HepG2 (cell line): Measurements from ENCODE around the gene CRB1. TPM values are rescaled to one million over a fixed set of nuclear protein-coding genes. Genes with fewer than 3 reads are reported as not detected.

Experiments used
- ATAC-seq: fragments of 200-7000 bp; cut with Tn5 transposase; 3 replicates; pipeline ENCODE4 v1.9.1; 2020; ENCODE audit warnings: mild to moderate bottlenecking, moderate library complexity
- BruUV-seq: library from RNA; stranded (reverse); fragments of 400-500 nt; replicated peaks from 2 replicates; lab custom pipeline; 2021; lab: Mats Ljungman, UMichigan
- CTCF ChIA-PET: fragments of 300-600 bp; formaldehyde crosslinking; extraction: SDS; loops from one replicate; lab custom pipeline; 2021; ENCODE audit warnings: low total read pairs, inconsistent platforms, low intra/inter-chr PET ratio; lab: Yijun Ruan, JAX
- POLR2A ChIA-PET: fragments of 350-600 bp; sonication (Branson Sonifier 250); formaldehyde crosslinking; loops from one replicate; lab custom pipeline; 2020; ENCODE audit warnings: antibody characterized with exemption, inconsistent platforms; lab: Yijun Ruan, JAX
- DNase-seq: peaks from one replicate; pipeline ENCODE4 v3.0.0-alpha.2; 2015; ENCODE audit warnings: low spot score
- FAIRE-seq: peaks from 3 replicates; lab custom pipeline; 2011; peaks lifted over from hg19 to GRCh38; lab: Jason Lieb, UNC
- H2AFZ ChIP-seq: one replicate; pipeline ENCODE4 v1.6.1; 2011; ENCODE audit warnings: low read length, inconsistent platforms
- H3K27ac ChIP-seq: fragments of 300-600 bp; 3 replicates; pipeline ENCODE4 v1.8.0; 2011; ENCODE audit warnings: mixed run types, mild to moderate bottlenecking, mixed read lengths, low read length, inconsistent platforms; ENCODE audit not compliant: insufficient read depth; ENCODE audit errors: extremely low read length
- H3K27me3 ChIP-seq, 2 experiments: fragments of 200-600 bp in 1 of 2; 2 replicates in 1 of 2; 3 replicates in 1 of 2; pipeline versions ENCODE4 v1.6.0 to v1.8.0; 2011; ENCODE audit warnings: low read length in 2 of 2, mild to moderate bottlenecking in 2 of 2, moderate library complexity in 2 of 2, inconsistent platforms in 1 of 2; ENCODE audit not compliant: insufficient read depth in 2 of 2, control insufficient read depth in 1 of 2
- H3K36me3 ChIP-seq, 2 experiments: fragments of 200-600 bp in 1 of 2; replicated peaks in 1 of 2; 2 replicates in 1 of 2; 3 replicates in 1 of 2; pipeline versions ENCODE4 v1.5.1 to v1.8.0; 2011; ENCODE audit warnings: low read length in 2 of 2, inconsistent platforms in 1 of 2; ENCODE audit not compliant: insufficient read depth in 2 of 2, control insufficient read depth in 1 of 2
- H3K4me1 ChIP-seq: 2 replicates; pipeline ENCODE4 v1.5.1; 2012; ENCODE audit warnings: low read length, inconsistent platforms; ENCODE audit not compliant: insufficient read depth
- H3K4me2 ChIP-seq: 2 replicates; pipeline ENCODE4 v1.6.0; 2011; ENCODE audit warnings: low read depth, low read length, inconsistent platforms
- H3K4me3 ChIP-seq, 3 experiments: fragments of 200-600 bp in 1 of 3; sonication (generic), shearing (Covaris generic) in 1 of 3; replicated peaks in 1 of 3; 2 replicates each; pipeline ENCODE4 v1.5.1; 2011 to 2016; ENCODE audit warnings: low read length in 3 of 3, inconsistent platforms in 2 of 3, low read depth in 2 of 3, mild to moderate bottlenecking in 2 of 3, control low read depth in 1 of 3, mixed read lengths in 1 of 3; ENCODE audit not compliant: insufficient read depth in 1 of 3
- H3K79me2 ChIP-seq: one replicate; pipeline ENCODE4 v1.6.1; 2011; ENCODE audit warnings: low read length, inconsistent platforms; ENCODE audit not compliant: insufficient read depth
- H3K9ac ChIP-seq: 2 replicates; pipeline ENCODE4 v1.6.0; 2011; ENCODE audit warnings: mild to moderate bottlenecking, low read depth, low read length, inconsistent platforms; ENCODE audit not compliant: insufficient read depth
- H3K9me3 ChIP-seq: 2 replicates; pipeline ENCODE4 v1.5.1; 2012; ENCODE audit warnings: mild to moderate bottlenecking, low read length
- H4K20me1 ChIP-seq: 2 replicates; pipeline ENCODE4 v1.6.0; 2011; ENCODE audit warnings: inconsistent platforms, mild to moderate bottlenecking, low read length, moderate library complexity; ENCODE audit not compliant: insufficient read depth
- ARNTL ChIP-seq: sonication (generic); formaldehyde crosslinking; IDR thresholded peaks from 2 replicates; pipeline ENCODE4 v1.4.0; 2020; ENCODE audit warnings: mild to moderate bottlenecking, missing genetic modification reagents
- FOXO4 ChIP-seq: sonication (generic); formaldehyde crosslinking; conservative IDR thresholded peaks from 2 replicates; pipeline ENCODE4 v1.8.1; 2023; ENCODE audit warnings: missing genetic modification reagents
- HMG20A ChIP-seq: IDR thresholded peaks from 2 replicates; pipeline ENCODE4 v1.6.1; 2016; ENCODE audit warnings: borderline replicate concordance
- NCOA1 ChIP-seq: sonication (generic); formaldehyde crosslinking; IDR thresholded peaks from 2 replicates; pipeline ENCODE4 v1.9.0; 2021; ENCODE audit warnings: missing genetic modification reagents
- RARA ChIP-seq: IDR thresholded peaks from 2 replicates; pipeline ENCODE4 v1.6.1; 2016; ENCODE audit warnings: missing genetic modification reagents, missing compliant biosample characterization
- SP4 ChIP-seq: sonication (generic); formaldehyde crosslinking; IDR thresholded peaks from 2 replicates; pipeline ENCODE4 v1.8.1; 2023; ENCODE audit warnings: mild to moderate bottlenecking, missing genetic modification reagents
- SP5 ChIP-seq: IDR thresholded peaks from 2 replicates; pipeline ENCODE4 v1.6.1; 2016; ENCODE audit warnings: low read depth, borderline replicate concordance
- TRIM22 ChIP-seq: fragments of 450-650 bp; IDR thresholded peaks from 2 replicates; pipeline ENCODE4 v1.6.1; 2017
- ZBTB1 ChIP-seq: sonication (generic); formaldehyde crosslinking; IDR thresholded peaks from 2 replicates; pipeline ENCODE4 v1.4.0; 2020; ENCODE audit warnings: missing genetic modification reagents, borderline replicate concordance
- ZNF598 ChIP-seq: sonication (generic); formaldehyde crosslinking; IDR thresholded peaks from 2 replicates; pipeline ENCODE4 v1.5.1; 2020; ENCODE audit warnings: mild to moderate bottlenecking, missing genetic modification reagents, borderline replicate concordance
- ZNF713 ChIP-seq: sonication (generic); formaldehyde crosslinking; IDR thresholded peaks from 2 replicates; pipeline ENCODE4 v1.4.0; 2020; ENCODE audit warnings: mild to moderate bottlenecking, missing genetic modification reagents
- ZSCAN30 ChIP-seq: sonication (generic); formaldehyde crosslinking; IDR thresholded peaks from 2 replicates; pipeline ENCODE4 v1.5.0; 2020; ENCODE audit warnings: mild to moderate bottlenecking, missing genetic modification reagents
- ZUFSP ChIP-seq: sonication (generic); formaldehyde crosslinking; IDR thresholded peaks from 2 replicates; pipeline ENCODE4 v1.9.0; 2021; ENCODE audit warnings: missing genetic modification reagents, mild to moderate bottlenecking, borderline replicate concordance
- WGBS: methylation state at CpG from one replicate; pipeline ENCODE4 v1.1.6; 2017; ENCODE audit warnings: low lambda C conversion rate; 5-methylcytosine and 5-hydroxymethylcytosine counted together
- in situ Hi-C: cut with HindIII; loops from 2 replicates; pipeline ENCODE4 v1.10.0; 2017; ENCODE audit warnings: low pct_unique_long_range_greater_than_20kb; ENCODE audit not compliant: extremely low pct_ligation_motif_present
- intact Hi-C: fragments of 100-400 bp; cut with micrococcal nuclease; formaldehyde crosslinking; loops from one replicate; pipeline ENCODE4 v1.10.0; 2022; ENCODE audit not compliant: unreplicated experiment
- polyA plus RNA-seq, 8 experiments: library from polyadenylated mRNA; depleted of rRNA in 3 of 8; stranded (reverse) in 7 of 8; unstranded in 1 of 8; fragments of >200 nt; fragmentation: Illumina TruSeq in 4 of 8; extraction: Trizol in 4 of 8; gene quantifications; 2 replicates each; pipeline versions ENCODE4 v1.2.1 to v1.2.3, GENCODE V29; 2011 to 2016; ENCODE audit warnings: low read depth in 4 of 8, missing spikeins in 1 of 8, mixed read lengths in 1 of 8; ENCODE audit not compliant: insufficient read depth in 1 of 8
- total RNA-seq, 5 experiments: library from RNA; depleted of rRNA; stranded (reverse); fragments of >200 nt; fragmentation: Illumina TruSeq; extraction: Trizol; gene quantifications; 2 replicates each; pipeline ENCODE4 v1.2.3, GENCODE V29; 2016; ENCODE audit warnings: low read depth in 1 of 5

The CRB1 gene
- total and polyA plus RNA-seq, 2 of the 13 experiments (the other 11 are each of a cell fraction or from before 2014, with no cell fraction given) = 0.01 TPM; not detected in 1

GRCh38 chr1:197481101-197481500 lies 213.0 kb downstream of the CRB1 start:
- DNase-seq = no peak
- H3K36me3 ChIP-seq = no peaks in the 10 kb centered on the region
- no peak overlapping the region for H3K4me2 ChIP-seq
- H3K9ac ChIP-seq = no peak overlapping the region
- no peaks in the 10 kb centered on the region for H3K9me3 ChIP-seq
- no peaks in the 10 kb centered on the region for H3K79me2 ChIP-seq
- WGBS = 0% methylated on average over 3 of the region's 4 CpGs
- intact Hi-C loops = no loop called here
- no peak overlapping the region for H3K4me3 ChIP-seq
- no peaks in the 10 kb centered on the region for H3K4me1 ChIP-seq
- H3K27ac ChIP-seq = no peak overlapping the region
- in situ Hi-C loops = no loop called here
- peak; percentile 37; the same call in 1 of the 3 replicates for ATAC-seq
- no TSS peak for BruUV-seq
- H2AFZ ChIP-seq = no peak overlapping the region
- TF ChIP-seq ARNTL (no peak), HMG20A (no peak), TRIM22 (no peak), SP4 (CRISPR knock-in tag) (no peak)
- ChIA-PET CTCF (no interaction called here), POLR2A (no interaction called here)
- H4K20me1 ChIP-seq = no peaks in the 10 kb centered on the region
- FAIRE-seq = no peak
- no peaks in the 10 kb centered on the region for H3K27me3 ChIP-seq

GRCh38 chr1:197485790-197486189 lies 217.7 kb downstream of the CRB1 start:
- POLR2A ChIA-PET = no interaction called here
- Histone ChIP-seq H3K27ac (no peak overlapping the region), H3K4me3 (no peak overlapping the region), H4K20me1 (no peaks in the 10 kb centered on the region), H3K4me1 (no peaks in the 10 kb centered on the region), H2AFZ (no peak overlapping the region), H3K4me2 (no peak overlapping the region), H3K79me2 (no peaks in the 10 kb centered on the region), H3K9ac (no peak overlapping the region), H3K36me3 (no peaks in the 10 kb centered on the region), H3K27me3 (no peaks in the 10 kb centered on the region), H3K9me3 (no peaks in the 10 kb centered on the region)
- CTCF ChIA-PET = no interaction called here
- DNase-seq (no peak), ATAC-seq (no peak), FAIRE-seq (no peak)
- in situ Hi-C loops (no loop called here), intact Hi-C loops (no loop called here)
- 3% methylated on average over 3 of the region's 3 CpGs for WGBS
- no TSS peak for BruUV-seq
- TF ChIP-seq SP5 (no peak), RARA (CRISPR knock-in tag) (no peak), ZNF598 (CRISPR knock-in tag) (no peak), ZUFSP (no peak), ZNF713 (CRISPR knock-in tag) (no peak), NCOA1 (CRISPR knock-in tag) (no peak), ZSCAN30 (CRISPR knock-in tag) (no peak), FOXO4 (no peak), ZBTB1 (CRISPR knock-in tag) (no peak)
